IPS-11a (cell line): ENCODE results near the gene DDIAS.
"Not testable (repeated sequence)": the region's sequence is repeated elsewhere in the genome, so short reads cannot be mapped to it uniquely, and the experiment has no call there.

Experiments
- H3K4me3 ChIP-seq: one replicate; pipeline ENCODE4 v1.5.1; 2013; ENCODE audit warnings: low read depth, low read length, control low read depth

Gene DDIAS

GRCh38 chr11:82890002-82890341, 11.6 kb upstream of the DDIAS start:
- no peak overlapping the region for H3K4me3 ChIP-seq

- no peak overlapping the region for H3K4me3 ChIP-seq
Measured at GRCh38 chr11:82890936-82891335, 10.6 kb upstream of the DDIAS start.

GRCh38 chr11:82892611-82893169, 8.8 kb upstream of the DDIAS start:
- H3K4me3 ChIP-seq: no peak overlapping the region

GRCh38 chr11:82895437-82896091, 6.0 kb upstream of the DDIAS start:
- no peak overlapping the region for H3K4me3 ChIP-seq

- no peak overlapping the region for H3K4me3 ChIP-seq
Measured at GRCh38 chr11:82896183-82896582, 5.4 kb upstream of the DDIAS start.

- no peak overlapping the region for H3K4me3 ChIP-seq
Measured at GRCh38 chr11:82898241-82898640, 3.3 kb upstream of the DDIAS start.

GRCh38 chr11:82899186-82899820, 2.2 kb upstream of the DDIAS start:
- H3K4me3 ChIP-seq: peak overlapping the region; percentile 94

- H3K4me3 ChIP-seq: peak overlapping the region; percentile 94
Measured at GRCh38 chr11:82899957-82900276, 1.6 kb upstream of the DDIAS start.

GRCh38 chr11:82900277-82901164, 1.0 kb upstream of the DDIAS start, which contains the start of gene PRCP:
PRCP (minus strand) TSS chr11:82900430; CDS start chr11:82900402, 28 bp downstream.
- peak within 1 kb of the TSS; percentile 94 for H3K4me3 ChIP-seq

GRCh38 chr11:82901922-82902485, 468 bp downstream of the DDIAS start:
- H3K4me3 ChIP-seq: peak overlapping the region; percentile 94

- no peak overlapping the region for H3K4me3 ChIP-seq
Measured at GRCh38 chr11:82902880-82903279, 1.3 kb downstream of the DDIAS start.

- H3K4me3 ChIP-seq: no peak overlapping the region
Measured at GRCh38 chr11:82903843-82904586, 2.5 kb downstream of the DDIAS start.

- H3K4me3 ChIP-seq: no peak overlapping the region
Measured at GRCh38 chr11:82906236-82906635, 4.7 kb downstream of the DDIAS start.

GRCh38 chr11:82906931-82907330, 5.4 kb downstream of the DDIAS start:
- H3K4me3 ChIP-seq: no peak overlapping the region

GRCh38 chr11:82907371-82907770, 5.8 kb downstream of the DDIAS start:
- no peak overlapping the region for H3K4me3 ChIP-seq

GRCh38 chr11:82908311-82908710, 6.8 kb downstream of the DDIAS start:
- no peak overlapping the region for H3K4me3 ChIP-seq

GRCh38 chr11:82909015-82909640, 7.6 kb downstream of the DDIAS start:
- no peak overlapping the region for H3K4me3 ChIP-seq

GRCh38 chr11:82919786-82920185, 18.2 kb downstream of the DDIAS start:
- not testable (repeated sequence) for H3K4me3 ChIP-seq

- not testable (repeated sequence) for H3K4me3 ChIP-seq
Measured at GRCh38 chr11:82920227-82920626, 18.7 kb downstream of the DDIAS start.
